Panc1 (cell line): ENCODE results near the gene SCG2. TPM values are rescaled to one million over a fixed set of nuclear protein-coding genes. Genes with fewer than 3 reads are reported as not detected.

ENCODE experiments used
- ATAC-seq: fragments of 200-7000 bp; cut with Tn5 transposase; 2 replicates; pipeline ENCODE4 v1.9.1; 2020; ENCODE audit warnings: mild to moderate bottlenecking, moderate library complexity
- BruUV-seq: library from RNA; stranded (reverse); fragments of 400-500 nt; replicated peaks from 2 replicates; lab custom pipeline; 2021; lab: Mats Ljungman, UMichigan
- CTCF ChIA-PET: fragments of 300-600 bp; sonication (Branson Sonifier 250); formaldehyde crosslinking; loops from one replicate; lab custom pipeline; 2022; ENCODE audit warnings: antibody characterized with exemption; lab: Charles Lee
- POLR2A ChIA-PET: fragments of 300-600 bp; sonication (Branson Sonifier 250); formaldehyde crosslinking; loops from one replicate; lab custom pipeline; 2022; ENCODE audit warnings: antibody characterized with exemption; lab: Charles Lee
- DNase-seq: peaks from one replicate; pipeline ENCODE4 v3.0.0-alpha.2; 2010; ENCODE audit warnings: low read depth, low spot score
- H3K27ac ChIP-seq: 2 replicates; pipeline ENCODE4 v1.5.1; 2011; ENCODE audit warnings: mild to moderate bottlenecking, low read length, inconsistent platforms
- H3K27me3 ChIP-seq: fragments of 200-500 bp; sonication (Bioruptor generic); 2 replicates; pipeline ENCODE4 v1.6.0; 2014; ENCODE audit warnings: low read length, inconsistent platforms; ENCODE audit not compliant: control insufficient read depth, insufficient read depth
- H3K36me3 ChIP-seq: fragments of 200-500 bp; sonication (Bioruptor generic); 2 replicates; pipeline ENCODE4 v1.5.1; 2014; ENCODE audit warnings: inconsistent platforms, mild to moderate bottlenecking, low read length, moderate library complexity; ENCODE audit not compliant: control insufficient read depth, insufficient read depth
- H3K4me1 ChIP-seq: 2 replicates; pipeline ENCODE4 v1.5.1; 2011; ENCODE audit warnings: inconsistent platforms, mild to moderate bottlenecking, low read length, moderate library complexity; ENCODE audit not compliant: control insufficient read depth, insufficient read depth
- H3K4me3 ChIP-seq, 2 experiments: 2 replicates each; pipeline ENCODE4 v1.5.1; 2011 to 2012; ENCODE audit warnings: low read depth in 2 of 2, low read length in 2 of 2, mild to moderate bottlenecking in 2 of 2, inconsistent platforms in 1 of 2, moderate library complexity in 1 of 2
- H3K9me3 ChIP-seq: fragments of 200-500 bp; sonication (Bioruptor generic); 2 replicates; pipeline ENCODE4 v1.5.1; 2014; ENCODE audit warnings: low read depth, mild to moderate bottlenecking, inconsistent platforms, low read length, moderate library complexity; ENCODE audit not compliant: control insufficient read depth, insufficient read depth
- POLR2AphosphoS5 ChIP-seq: IDR thresholded peaks from 2 replicates; pipeline ENCODE4 v1.6.1; 2012; ENCODE audit warnings: mild to moderate bottlenecking, low read depth, low read length, moderate library complexity
- SIN3A ChIP-seq: IDR thresholded peaks from 2 replicates; pipeline ENCODE4 v1.6.1; 2012; ENCODE audit warnings: low read depth, mild to moderate bottlenecking, low read length, moderate library complexity, borderline replicate concordance; ENCODE audit not compliant: insufficient read depth
- TCF7L2 ChIP-seq: IDR thresholded peaks from 2 replicates; pipeline ENCODE4 v1.6.1; 2011; ENCODE audit warnings: mild to moderate bottlenecking, low read depth, low read length, inconsistent platforms
- in situ Hi-C: cut with HindIII; loops from 2 replicates; pipeline ENCODE4 v1.10.0; 2016; ENCODE audit warnings: low sequenced_read_pairs, low pct_unique_long_range_greater_than_20kb
- intact Hi-C: fragments of 100-400 bp; cut with micrococcal nuclease; formaldehyde crosslinking; loops from one replicate; pipeline ENCODE4 v1.10.0; 2022; ENCODE audit not compliant: unreplicated experiment
- total RNA-seq: library from RNA; stranded (reverse); gene quantifications from one replicate; pipeline ENCODE4 v1.2.1, GENCODE V29; 2021; ENCODE audit not compliant: unreplicated experiment
- TF ChIP-seq, protein P1 (sequence below): fragments of 450-650 bp; IDR thresholded peaks from 2 replicates; pipeline ENCODE4 v1.5.1; 2017; ENCODE audit warnings: mild to moderate bottlenecking
- TF ChIP-seq, protein P2 (sequence below), 2 experiments: IDR thresholded peaks; 2 replicates each; pipeline ENCODE4 v1.6.1; 2011 to 2012; ENCODE audit warnings: low read depth in 2 of 2, control low read depth in 1 of 2, low read length in 1 of 2, mild to moderate bottlenecking in 1 of 2, moderate library complexity in 1 of 2; ENCODE audit not compliant: insufficient read depth in 1 of 2

SCG2 gene
- total RNA-seq, 1 experiment from 2014 or later = 1.7 TPM

DNA sequence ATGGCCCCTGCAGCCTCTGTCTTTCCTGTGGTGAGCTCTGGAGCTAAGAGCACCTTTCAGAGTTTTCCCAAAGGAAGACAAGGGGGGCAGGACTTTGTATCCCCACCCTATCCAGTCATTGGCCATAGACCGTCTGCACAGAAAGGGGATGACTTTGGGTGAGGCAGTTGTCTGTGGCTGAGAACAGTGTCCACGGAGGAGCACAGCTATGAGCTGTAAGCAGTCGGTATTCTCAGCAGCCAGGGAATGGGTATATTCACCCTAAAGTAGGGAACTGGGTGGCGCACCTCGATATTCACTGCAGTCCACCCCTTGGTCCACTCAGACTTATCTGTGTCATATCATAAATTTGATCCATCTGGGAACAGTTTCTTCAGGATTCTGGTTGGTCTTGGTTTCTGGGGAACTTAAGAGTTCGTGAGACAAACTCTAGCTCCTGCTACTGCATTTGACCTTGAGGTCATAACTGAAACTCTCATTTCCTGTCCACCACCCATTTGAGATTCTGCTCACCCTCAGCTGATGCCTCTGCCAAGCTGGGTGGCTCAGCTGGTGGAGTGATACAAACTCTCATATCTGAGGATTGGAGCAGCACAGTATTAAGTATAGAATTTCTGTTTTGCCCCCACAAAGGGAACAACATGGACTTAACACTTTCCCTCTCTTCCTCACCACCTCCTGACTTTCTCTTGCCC lies 45.2 kb upstream of the SCG2 start:
- Histone ChIP-seq H3K9me3 (no peaks in the 10 kb centered on the region), H3K36me3 (no peaks in the 10 kb centered on the region), H3K4me3 (no peak overlapping the region), H3K4me1 (0 out of 2 replicates have a peak, but pooled peaks cover 4% of the 10 kb centered on the region), H3K27ac (no peak overlapping the region), H3K27me3 (no peaks in the 10 kb centered on the region)
- intact Hi-C loops = no loop called here
- ChIA-PET CTCF (no interaction called here), POLR2A (no interaction called here)
- TF ChIP-seq POLR2AphosphoS5 = no peak
- TF ChIP-seq, protein P1, sequence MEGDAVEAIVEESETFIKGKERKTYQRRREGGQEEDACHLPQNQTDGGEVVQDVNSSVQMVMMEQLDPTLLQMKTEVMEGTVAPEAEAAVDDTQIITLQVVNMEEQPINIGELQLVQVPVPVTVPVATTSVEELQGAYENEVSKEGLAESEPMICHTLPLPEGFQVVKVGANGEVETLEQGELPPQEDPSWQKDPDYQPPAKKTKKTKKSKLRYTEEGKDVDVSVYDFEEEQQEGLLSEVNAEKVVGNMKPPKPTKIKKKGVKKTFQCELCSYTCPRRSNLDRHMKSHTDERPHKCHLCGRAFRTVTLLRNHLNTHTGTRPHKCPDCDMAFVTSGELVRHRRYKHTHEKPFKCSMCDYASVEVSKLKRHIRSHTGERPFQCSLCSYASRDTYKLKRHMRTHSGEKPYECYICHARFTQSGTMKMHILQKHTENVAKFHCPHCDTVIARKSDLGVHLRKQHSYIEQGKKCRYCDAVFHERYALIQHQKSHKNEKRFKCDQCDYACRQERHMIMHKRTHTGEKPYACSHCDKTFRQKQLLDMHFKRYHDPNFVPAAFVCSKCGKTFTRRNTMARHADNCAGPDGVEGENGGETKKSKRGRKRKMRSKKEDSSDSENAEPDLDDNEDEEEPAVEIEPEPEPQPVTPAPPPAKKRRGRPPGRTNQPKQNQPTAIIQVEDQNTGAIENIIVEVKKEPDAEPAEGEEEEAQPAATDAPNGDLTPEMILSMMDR = no peak
- TF ChIP-seq, protein P2, sequence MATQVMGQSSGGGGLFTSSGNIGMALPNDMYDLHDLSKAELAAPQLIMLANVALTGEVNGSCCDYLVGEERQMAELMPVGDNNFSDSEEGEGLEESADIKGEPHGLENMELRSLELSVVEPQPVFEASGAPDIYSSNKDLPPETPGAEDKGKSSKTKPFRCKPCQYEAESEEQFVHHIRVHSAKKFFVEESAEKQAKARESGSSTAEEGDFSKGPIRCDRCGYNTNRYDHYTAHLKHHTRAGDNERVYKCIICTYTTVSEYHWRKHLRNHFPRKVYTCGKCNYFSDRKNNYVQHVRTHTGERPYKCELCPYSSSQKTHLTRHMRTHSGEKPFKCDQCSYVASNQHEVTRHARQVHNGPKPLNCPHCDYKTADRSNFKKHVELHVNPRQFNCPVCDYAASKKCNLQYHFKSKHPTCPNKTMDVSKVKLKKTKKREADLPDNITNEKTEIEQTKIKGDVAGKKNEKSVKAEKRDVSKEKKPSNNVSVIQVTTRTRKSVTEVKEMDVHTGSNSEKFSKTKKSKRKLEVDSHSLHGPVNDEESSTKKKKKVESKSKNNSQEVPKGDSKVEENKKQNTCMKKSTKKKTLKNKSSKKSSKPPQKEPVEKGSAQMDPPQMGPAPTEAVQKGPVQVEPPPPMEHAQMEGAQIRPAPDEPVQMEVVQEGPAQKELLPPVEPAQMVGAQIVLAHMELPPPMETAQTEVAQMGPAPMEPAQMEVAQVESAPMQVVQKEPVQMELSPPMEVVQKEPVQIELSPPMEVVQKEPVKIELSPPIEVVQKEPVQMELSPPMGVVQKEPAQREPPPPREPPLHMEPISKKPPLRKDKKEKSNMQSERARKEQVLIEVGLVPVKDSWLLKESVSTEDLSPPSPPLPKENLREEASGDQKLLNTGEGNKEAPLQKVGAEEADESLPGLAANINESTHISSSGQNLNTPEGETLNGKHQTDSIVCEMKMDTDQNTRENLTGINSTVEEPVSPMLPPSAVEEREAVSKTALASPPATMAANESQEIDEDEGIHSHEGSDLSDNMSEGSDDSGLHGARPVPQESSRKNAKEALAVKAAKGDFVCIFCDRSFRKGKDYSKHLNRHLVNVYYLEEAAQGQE (IDR thresholded peaks at IDR 0.05; ENCODE audit: insufficient read depth in 1 of 2, low read depth in 2 of 2, low read length in 1 of 2) = no peak
- peak; percentile 38; the same call in 1 of the 2 replicates for ATAC-seq
- DNase-seq = no peak
- in situ Hi-C loops = no loop called here
- BruUV-seq = no TSS peak

DNA sequence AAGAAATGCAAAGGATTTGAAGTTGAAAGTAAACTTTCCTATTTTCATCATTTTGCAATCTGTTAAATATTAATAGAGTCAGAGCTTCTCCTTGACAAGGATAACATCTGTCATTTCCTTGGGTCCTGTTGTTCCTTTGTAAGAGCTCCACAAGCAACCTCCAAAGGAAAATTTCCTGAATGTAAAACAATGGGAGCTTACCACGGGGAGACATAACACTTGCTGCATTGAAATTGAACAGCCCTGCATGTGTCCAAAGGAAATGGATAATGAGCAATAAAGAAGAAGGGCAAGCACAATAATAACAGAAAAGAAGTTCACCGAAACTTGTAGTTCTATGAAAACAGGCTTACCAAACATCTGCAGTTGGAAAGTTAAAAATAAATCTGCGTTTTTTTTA lies 42.0 kb upstream of the SCG2 start:
- POLR2A ChIA-PET = interaction anchor here (0.6 kb wide), 1 partner anchor 12 kb away, joined by 7 read pairs; no protein-coding TSS in a partner anchor
- CTCF ChIA-PET = no interaction called here
- no TSS peak for BruUV-seq

More for the DNA sequence above, 42.0 kb upstream of the SCG2 start:
- in situ Hi-C loops (no loop called here), intact Hi-C loops (no loop called here)
- Histone ChIP-seq H3K4me3 (no peak overlapping the region), H3K9me3 (no peaks in the 10 kb centered on the region), H3K36me3 (no peaks in the 10 kb centered on the region), H3K27ac (no peak overlapping the region), H3K27me3 (no peaks in the 10 kb centered on the region), H3K4me1 (0 out of 2 replicates have a peak, but pooled peaks cover 7% of the 10 kb centered on the region)
- ATAC-seq (no peak), DNase-seq (no peak)
- TF ChIP-seq, protein P1 = no peak
- TF ChIP-seq, protein P2 (IDR thresholded peaks at IDR 0.05; ENCODE audit: insufficient read depth in 1 of 2, low read depth in 2 of 2, low read length in 1 of 2) = no peak
- TF ChIP-seq SIN3A = no peak
- no peak for TF ChIP-seq TCF7L2
- no peak for TF ChIP-seq POLR2AphosphoS5
